Retina (tissue), 1 donor: ENCODE measurements around the gene THSD4.
"Not testable (repeated sequence)": the region's sequence is repeated elsewhere in the genome, so short reads cannot be mapped to it uniquely, and the experiment has no call there.

Source experiments
- DNase-seq: peaks from one replicate; pipeline ENCODE4 v3.0.0-alpha.2; 2016

Gene THSD4

GRCh38 chr15:71124937-71125790, 9.9 kb downstream of the THSD4 start:
- no peak for DNase-seq

- no peak for DNase-seq
Observed at GRCh38 chr15:71125831-71126450, 10.7 kb downstream of the THSD4 start.

- DNase-seq, result no peak
Observed at GRCh38 chr15:71127083-71127482, 11.8 kb downstream of the THSD4 start.

GRCh38 chr15:71128159-71128558, 12.9 kb downstream of the THSD4 start:
- not testable (repeated sequence) for DNase-seq

GRCh38 chr15:71128939-71129562, 13.8 kb downstream of the THSD4 start:
- DNase-seq, result no peak

GRCh38 chr15:71129669-71130068, 14.4 kb downstream of the THSD4 start:
- no peak for DNase-seq

- DNase-seq, result no peak
Observed at GRCh38 chr15:71131601-71132362, 16.5 kb downstream of the THSD4 start.

- no peak for DNase-seq
Observed at GRCh38 chr15:71133747-71134472, 18.6 kb downstream of the THSD4 start.

- no peak for DNase-seq
Observed at GRCh38 chr15:71136159-71136783, 21.0 kb downstream of the THSD4 start.

- no peak for DNase-seq
Observed at GRCh38 chr15:71136793-71137518, 21.7 kb downstream of the THSD4 start.

GRCh38 chr15:71138473-71138872, 23.2 kb downstream of the THSD4 start:
- DNase-seq, result no peak

GRCh38 chr15:71139241-71139640, 24.0 kb downstream of the THSD4 start:
- no peak for DNase-seq

- no peak for DNase-seq
Observed at GRCh38 chr15:71141572-71141971, 26.3 kb downstream of the THSD4 start.

GRCh38 chr15:71142780-71143179, 27.5 kb downstream of the THSD4 start:
- no peak for DNase-seq

- DNase-seq, result peak; percentile 16
Observed at GRCh38 chr15:71143373-71144310, 28.4 kb downstream of the THSD4 start.

- DNase-seq, result no peak
Observed at GRCh38 chr15:71145648-71146047, 30.4 kb downstream of the THSD4 start.

GRCh38 chr15:71146580-71146982, 31.3 kb downstream of the THSD4 start:
- DNase-seq, result no peak

- DNase-seq, result no peak
Observed at GRCh38 chr15:71148048-71148447, 32.8 kb downstream of the THSD4 start.

- DNase-seq, result no peak
Observed at GRCh38 chr15:71149646-71150557, 34.6 kb downstream of the THSD4 start.
